ENCODE results near the gene RABL2B.
"Not testable (repeated sequence)": the region's sequence is repeated elsewhere in the genome, so short reads cannot be mapped to it uniquely, and the experiment has no call there.

Gene RABL2B

GRCh38 chr22:50783033-50783879 lies at the start of gene RABL2B:
Gene RABL2B, minus strand, starts transcription at chr22:50783636. Its CDS starts 1,342 bp downstream, at chr22:50782294.
- peak; percentile 33 for DNase-seq (ENCODE audit: low read depth)
- peak within 1 kb of the TSS; percentile 59 for H3K4me3 ChIP-seq (ENCODE audit: low read length)

DNA sequence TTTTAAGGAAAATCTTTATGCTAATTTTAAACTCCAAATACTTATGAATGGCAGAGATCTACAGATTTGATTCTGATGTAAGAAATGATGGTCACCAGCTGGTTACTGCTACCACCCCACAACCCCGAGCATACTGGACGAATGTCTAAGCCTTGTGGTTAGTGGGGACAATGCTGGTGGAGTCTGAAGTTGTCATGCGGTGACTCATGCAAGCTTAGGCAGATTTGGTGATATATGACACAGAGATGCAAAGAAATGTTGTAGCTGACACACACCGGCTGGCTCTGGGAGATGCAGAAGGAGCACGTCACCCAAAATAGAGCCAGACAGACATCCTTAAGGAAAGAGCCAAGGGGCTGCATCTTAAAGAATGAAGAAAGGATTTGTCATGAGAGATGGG lies 3.5 kb upstream of the RABL2B start:
- DNase-seq (ENCODE audit: low read depth); H3K4me3 ChIP-seq (ENCODE audit: low read length): not testable (repeated sequence)

GRCh38 chr22:50785289-50785688 lies 1.9 kb upstream of the RABL2B start:
- DNase-seq (ENCODE audit: low read depth); H3K4me3 ChIP-seq (ENCODE audit: low read length): not testable (repeated sequence)

GRCh38 chr22:50783880-50784276 lies 442 bp upstream of the RABL2B start:
- DNase-seq (ENCODE audit: low read depth), result not testable (repeated sequence)
- peak overlapping the region; percentile 52 for H3K4me3 ChIP-seq (ENCODE audit: low read length)

DNA sequence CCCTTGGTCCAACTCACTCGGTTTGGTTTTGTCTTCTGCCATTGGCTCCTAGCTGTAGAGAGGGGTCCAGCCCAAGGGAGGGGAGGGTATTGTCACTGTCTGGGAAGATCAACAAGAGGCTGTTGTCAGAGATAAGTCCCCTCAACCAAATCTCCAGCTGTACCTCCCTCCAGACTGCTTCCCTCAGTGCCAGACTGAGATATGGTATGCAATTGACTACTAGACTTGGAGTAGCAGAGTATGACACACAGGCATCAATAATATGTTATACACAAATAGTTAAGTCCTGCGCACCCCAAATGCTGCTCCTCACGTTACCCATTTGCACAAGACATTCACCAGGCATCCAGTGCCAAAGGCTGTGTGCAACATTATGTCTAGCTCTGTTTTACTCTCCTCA lies 1.2 kb downstream of the RABL2B start:
- H3K4me3 ChIP-seq (ENCODE audit: low read length); DNase-seq (ENCODE audit: low read depth): not testable (repeated sequence)

GRCh38 chr22:50780244-50780643 lies 3.2 kb downstream of the RABL2B start:
- H3K4me3 ChIP-seq (ENCODE audit: low read length); DNase-seq (ENCODE audit: low read depth): not testable (repeated sequence)

- not testable (repeated sequence) for H3K4me3 ChIP-seq (ENCODE audit: low read length); DNase-seq (ENCODE audit: low read depth)
Observed at GRCh38 chr22:50777631-50778030, 5.8 kb downstream of the RABL2B start.

GRCh38 chr22:50775132-50775531 lies 8.3 kb downstream of the RABL2B start:
- not testable (repeated sequence) for H3K4me3 ChIP-seq (ENCODE audit: low read length)
- DNase-seq (ENCODE audit: low read depth), result peak; percentile 18
- TF ChIP-seq, protein P1, sequence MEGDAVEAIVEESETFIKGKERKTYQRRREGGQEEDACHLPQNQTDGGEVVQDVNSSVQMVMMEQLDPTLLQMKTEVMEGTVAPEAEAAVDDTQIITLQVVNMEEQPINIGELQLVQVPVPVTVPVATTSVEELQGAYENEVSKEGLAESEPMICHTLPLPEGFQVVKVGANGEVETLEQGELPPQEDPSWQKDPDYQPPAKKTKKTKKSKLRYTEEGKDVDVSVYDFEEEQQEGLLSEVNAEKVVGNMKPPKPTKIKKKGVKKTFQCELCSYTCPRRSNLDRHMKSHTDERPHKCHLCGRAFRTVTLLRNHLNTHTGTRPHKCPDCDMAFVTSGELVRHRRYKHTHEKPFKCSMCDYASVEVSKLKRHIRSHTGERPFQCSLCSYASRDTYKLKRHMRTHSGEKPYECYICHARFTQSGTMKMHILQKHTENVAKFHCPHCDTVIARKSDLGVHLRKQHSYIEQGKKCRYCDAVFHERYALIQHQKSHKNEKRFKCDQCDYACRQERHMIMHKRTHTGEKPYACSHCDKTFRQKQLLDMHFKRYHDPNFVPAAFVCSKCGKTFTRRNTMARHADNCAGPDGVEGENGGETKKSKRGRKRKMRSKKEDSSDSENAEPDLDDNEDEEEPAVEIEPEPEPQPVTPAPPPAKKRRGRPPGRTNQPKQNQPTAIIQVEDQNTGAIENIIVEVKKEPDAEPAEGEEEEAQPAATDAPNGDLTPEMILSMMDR (conservative IDR thresholded peaks at IDR 0.05; ENCODE audit: low read depth, low read length), result peak; percentile 68

GRCh38 chr22:50764288-50764687 lies 19.1 kb downstream of the RABL2B start:
- DNase-seq (ENCODE audit: low read depth); H3K4me3 ChIP-seq (ENCODE audit: low read length): not testable (repeated sequence)

GRCh38 chr22:50761829-50762228 lies 21.6 kb downstream of the RABL2B start:
- DNase-seq (ENCODE audit: low read depth), result not testable (repeated sequence)

GRCh38 chr22:50759597-50760341 lies 23.7 kb downstream of the RABL2B start:
- not testable (repeated sequence) for H3K4me3 ChIP-seq (ENCODE audit: low read length); DNase-seq (ENCODE audit: low read depth)

More at GRCh38 chr22:50761829-50762228, 21.6 kb downstream of the RABL2B start:
- not testable (repeated sequence) for H3K4me3 ChIP-seq (ENCODE audit: low read length)

GRCh38 chr22:50756949-50757491 lies 26.4 kb downstream of the RABL2B start:
- peak overlapping the region; percentile 53 for H3K4me3 ChIP-seq (ENCODE audit: low read length)
- not testable (repeated sequence) for DNase-seq (ENCODE audit: low read depth)
- TF ChIP-seq, protein P1 (conservative IDR thresholded peaks at IDR 0.05; ENCODE audit: low read depth, low read length), result peak; percentile 38

- not testable (repeated sequence) for H3K4me3 ChIP-seq (ENCODE audit: low read length); DNase-seq (ENCODE audit: low read depth)
Observed at GRCh38 chr22:50756406-50756805, 27.0 kb downstream of the RABL2B start.

GRCh38 chr22:50755251-50755650 lies 28.2 kb downstream of the RABL2B start:
- H3K4me3 ChIP-seq (ENCODE audit: low read length); DNase-seq (ENCODE audit: low read depth): not testable (repeated sequence)

DNA sequence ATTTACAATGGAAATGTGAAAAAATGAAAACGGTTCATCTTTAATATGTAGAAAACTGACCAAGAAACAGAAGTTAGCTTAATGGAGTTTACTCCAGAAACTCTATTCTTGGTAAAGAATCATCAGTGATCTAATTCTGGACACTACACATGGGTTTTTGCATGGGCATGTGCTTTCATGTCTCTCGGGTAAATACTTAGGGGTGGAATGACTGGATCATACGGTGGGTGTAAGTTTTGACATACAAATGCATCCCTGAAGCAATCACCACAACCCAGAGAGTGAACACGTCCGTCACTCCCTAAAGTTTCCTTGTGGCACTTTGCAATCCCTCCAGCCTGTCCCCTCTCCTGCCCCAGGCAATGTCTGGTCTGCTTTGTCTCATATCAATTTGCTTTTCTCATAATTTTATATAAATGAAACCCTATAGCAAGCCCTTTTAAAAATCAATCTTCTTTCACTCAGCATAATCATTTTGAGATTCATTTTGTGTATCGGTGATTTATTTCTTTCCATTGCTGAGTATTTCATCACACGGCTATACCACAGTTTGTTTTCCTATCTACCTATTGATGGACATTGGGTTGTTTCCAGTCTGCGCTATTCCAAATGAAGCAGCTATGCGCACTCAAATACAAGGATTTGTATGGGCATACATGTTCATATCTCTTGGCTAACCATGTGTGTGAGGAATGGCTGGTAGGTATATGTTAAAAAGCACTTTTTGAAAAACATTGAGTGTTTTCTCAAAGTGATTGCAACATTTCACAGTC lies 33.9 kb downstream of the RABL2B start:
- DNase-seq (ENCODE audit: low read depth); H3K4me3 ChIP-seq (ENCODE audit: low read length): not testable (repeated sequence)

DNA sequence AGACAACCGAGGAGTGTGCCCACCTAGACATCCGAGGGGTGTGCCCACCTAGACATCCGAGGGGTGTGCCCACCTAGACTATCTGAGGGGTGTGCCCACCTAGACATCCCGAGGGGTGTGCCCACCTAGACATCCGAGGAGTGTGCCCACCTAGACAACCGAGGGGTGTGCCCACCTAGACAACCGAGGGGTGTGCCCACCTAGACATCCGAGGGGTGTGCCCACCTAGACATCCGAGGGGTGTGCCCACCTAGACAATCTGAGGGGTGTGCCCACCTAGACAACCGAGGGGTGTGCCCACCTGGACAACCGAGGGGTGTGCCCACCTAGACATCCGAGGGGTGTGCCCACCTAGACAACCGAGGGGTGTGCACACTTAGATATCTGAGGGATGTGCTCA lies 34.8 kb downstream of the RABL2B start:
- H3K4me3 ChIP-seq (ENCODE audit: low read length); DNase-seq (ENCODE audit: low read depth): not testable (repeated sequence)
